A549 (cell line): ENCODE results near the gene PHKB.

Source experiments
- BCL3 ChIP-seq: fragments of >200 bp; sonication (Bioruptor Twin); formaldehyde crosslinking; IDR thresholded peaks from 3 replicates; pipeline ENCODE4 v1.6.1; 2016
- CEBPB ChIP-seq, 2 experiments: fragments of >200 bp in 1 of 2; sonication (Bioruptor Twin) in 1 of 2; formaldehyde crosslinking in 1 of 2; IDR thresholded peaks; 2 replicates each; pipeline ENCODE4 v1.6.1; 2012 to 2016
- CTCF ChIP-seq: fragments of >200 bp; sonication (Bioruptor Twin); formaldehyde crosslinking; IDR thresholded peaks from 3 replicates; pipeline ENCODE4 v1.5.1; 2016
- MAX ChIP-seq: IDR thresholded peaks from 2 replicates; pipeline ENCODE4 v1.6.1; 2012
- RAD21 ChIP-seq, 2 experiments: fragments of >200 bp in 1 of 2; sonication (Bioruptor Twin) in 1 of 2; formaldehyde crosslinking in 1 of 2; IDR thresholded peaks in 1 of 2; conservative IDR thresholded peaks in 1 of 2; 2 replicates in 1 of 2; 3 replicates in 1 of 2; pipeline ENCODE4 v1.6.1; 2012 to 2018; ENCODE audit warnings: inconsistent platforms in 1 of 2
- REST ChIP-seq: fragments of 200-600 bp; sonication (generic); IDR thresholded peaks from 2 replicates; pipeline ENCODE4 v1.6.1; 2016; ENCODE audit warnings: antibody characterized with exemption, mild to moderate bottlenecking, moderate library complexity

- TF ChIP-seq CTCF (no peak), BCL3 (no peak), REST (no peak), MAX (no peak), RAD21 (conservative IDR thresholded peaks at IDR 0.05 in 1 of 2, IDR thresholded peaks at IDR 0.05 in 1 of 2) (no peak), CEBPB (IDR thresholded peaks at IDR 0.05) (no peak)
These were observed 183.5 kb downstream of the PHKB start for GRCh38 chr16:47644661-47645060.
